ENCODE measurements around the gene TMPRSS4. TPM values are rescaled to one million over a fixed set of nuclear protein-coding genes. Genes with fewer than 3 reads are reported as not detected.

Gene TMPRSS4
- polyA plus RNA-seq, 1 of the 3 experiments (the other 2 are of a cell fraction) = not detected

GRCh38 chr11:118120793-118121192 is 43.9 kb downstream of the TMPRSS4 start:
- H3K36me3 ChIP-seq (replicated peaks in 1 of 2; ENCODE audit: control insufficient read depth in 1 of 2, insufficient read depth in 2 of 2, low read length in 1 of 2) = no peaks in the 10 kb centered on the region
- H3K4me3 ChIP-seq (ENCODE audit: low read depth in 2 of 2, low read length in 1 of 2) = no peak overlapping the region
- no peak for TF ChIP-seq USF2 (IDR thresholded peaks at IDR 0.05; ENCODE audit: borderline replicate concordance, low read depth, low read length)
- no peak for TF ChIP-seq MEF2A (IDR thresholded peaks at IDR 0.05; ENCODE audit: borderline replicate concordance, low read depth)
- no peak for TF ChIP-seq TEAD4 (IDR thresholded peaks at IDR 0.05; ENCODE audit: borderline replicate concordance, insufficient read depth)
- TF ChIP-seq EP300 (IDR thresholded peaks at IDR 0.05; ENCODE audit: borderline replicate concordance in 1 of 2, low read depth in 1 of 2, low read length in 1 of 2) = no peak
- no peak for TF ChIP-seq TAF1 (IDR thresholded peaks at IDR 0.05; ENCODE audit: borderline replicate concordance, low read depth, low read length)
- TF ChIP-seq CTCF (IDR thresholded peaks at IDR 0.05) = no peak
- no peak for TF ChIP-seq RCOR1 (IDR thresholded peaks at IDR 0.05; ENCODE audit: low read length)
- TF ChIP-seq MXI1 (IDR thresholded peaks at IDR 0.05; ENCODE audit: low read depth, low read length) = no peak
- no peak for TF ChIP-seq SIN3A (IDR thresholded peaks at IDR 0.05; ENCODE audit: borderline replicate concordance, low read depth, low read length)
- TF ChIP-seq NFIC (IDR thresholded peaks at IDR 0.05; ENCODE audit: borderline replicate concordance) = no peak
- TF ChIP-seq JUND (IDR thresholded peaks at IDR 0.05) = no peak
- no peak for TF ChIP-seq FOSL2 (IDR thresholded peaks at IDR 0.05; ENCODE audit: borderline replicate concordance, low read depth)
- no peak for TF ChIP-seq GATA2 (CRISPR knock-in tag; IDR thresholded peaks at IDR 0.05)
- TF ChIP-seq GABPA (IDR thresholded peaks at IDR 0.05; ENCODE audit: low read depth) = no peak
- no peak for TF ChIP-seq TCF12 (IDR thresholded peaks at IDR 0.05)
- no peak overlapping the region for H3K4me2 ChIP-seq
- H2AFZ ChIP-seq (ENCODE audit: low read depth) = no peak overlapping the region
- DNase-seq = no peak
- H3K27ac ChIP-seq (ENCODE audit: low read depth in 2 of 2, low read length in 1 of 2) = no peak overlapping the region
- H3K9me3 ChIP-seq = no peaks in the 10 kb centered on the region
- no peaks in the 10 kb centered on the region for H3K4me1 ChIP-seq (ENCODE audit: control insufficient read depth in 1 of 2, insufficient read depth in 2 of 2, low read depth in 1 of 2, low read length in 1 of 2)
- ChIA-PET CTCF (interaction anchor here (1.8 kb wide), 1 partner anchor 24 kb away, joined by 5 read pairs; no protein-coding TSS in a partner anchor), POLR2A (no interaction called here)
- no peak overlapping the region for H3K9ac ChIP-seq
- H3K9me2 ChIP-seq = no peaks in the 10 kb centered on the region
- H4K20me1 ChIP-seq (ENCODE audit: insufficient read depth) = no peaks in the 10 kb centered on the region
- 83% methylated on average over 1 of the region's 1 CpG for WGBS (ENCODE audit: low lambda C conversion rate)
- H3K27me3 ChIP-seq (ENCODE audit: insufficient read depth) = no peaks in the 10 kb centered on the region; the same call in 1 of the 2 replicates
- H3F3A ChIP-seq (replicated peaks; ENCODE audit: insufficient read depth) = no peaks in the 10 kb centered on the region
- no peaks in the 10 kb centered on the region for H3K79me2 ChIP-seq (ENCODE audit: insufficient read depth)

GRCh38 chr11:118124929-118125535 is 48.2 kb downstream of the TMPRSS4 start:
- Histone ChIP-seq H4K20me1 (ENCODE audit: insufficient read depth) (no peaks in the 10 kb centered on the region), H3K9ac (no peak overlapping the region), H3K27ac (ENCODE audit: low read depth in 2 of 2, low read length in 1 of 2) (no peak overlapping the region), H2AFZ (ENCODE audit: low read depth) (no peak overlapping the region), H3F3A (replicated peaks; ENCODE audit: insufficient read depth) (no peaks in the 10 kb centered on the region), H3K9me2 (no peaks in the 10 kb centered on the region), H3K36me3 (replicated peaks in 1 of 2; ENCODE audit: control insufficient read depth in 1 of 2, insufficient read depth in 2 of 2, low read length in 1 of 2) (no peaks in the 10 kb centered on the region), H3K4me1 (ENCODE audit: control insufficient read depth in 1 of 2, insufficient read depth in 2 of 2, low read depth in 1 of 2, low read length in 1 of 2) (no peaks in the 10 kb centered on the region), H3K9me3 (no peaks in the 10 kb centered on the region), H3K27me3 (ENCODE audit: insufficient read depth) (no peaks in the 10 kb centered on the region; the same call in 1 of the 2 replicates), H3K79me2 (ENCODE audit: insufficient read depth) (no peaks in the 10 kb centered on the region), H3K4me2 (no peak overlapping the region), H3K4me3 (ENCODE audit: low read depth in 2 of 2, low read length in 1 of 2) (no peak overlapping the region)
- WGBS (ENCODE audit: low lambda C conversion rate) = 70% methylated on average over 7 of the region's 8 CpGs
- CTCF ChIA-PET = interaction anchor here (1.0 kb wide), 1 partner anchor 46 kb away, joined by 3 read pairs; no protein-coding TSS in a partner anchor
- POLR2A ChIA-PET = interaction anchor here (0.7 kb wide), 2 partner anchors 72 to 308 kb away, joined by 3 read pairs; no protein-coding TSS in a partner anchor
- no peak for DNase-seq
- TF ChIP-seq RFX5 (IDR thresholded peaks at IDR 0.05; ENCODE audit: low read length) = no peak
- no peak for TF ChIP-seq ZBTB33 (IDR thresholded peaks at IDR 0.05; ENCODE audit: borderline replicate concordance, low read depth)
- TF ChIP-seq SIN3A (IDR thresholded peaks at IDR 0.05; ENCODE audit: borderline replicate concordance, low read depth, low read length) = no peak
- no peak for TF ChIP-seq CHD2 (IDR thresholded peaks at IDR 0.05; ENCODE audit: low read length, partially characterized antibody)
- TF ChIP-seq NFIC (IDR thresholded peaks at IDR 0.05; ENCODE audit: borderline replicate concordance) = no peak
- TF ChIP-seq NRF1 (IDR thresholded peaks at IDR 0.05; ENCODE audit: low read depth, low read length) = no peak
- TF ChIP-seq JUND (IDR thresholded peaks at IDR 0.05) = no peak
- no peak for TF ChIP-seq GABPA (IDR thresholded peaks at IDR 0.05; ENCODE audit: low read depth)
- no peak for TF ChIP-seq TEAD4 (IDR thresholded peaks at IDR 0.05; ENCODE audit: borderline replicate concordance, insufficient read depth)
- no peak for TF ChIP-seq IRF3 (IDR thresholded peaks at IDR 0.05; ENCODE audit: low read depth, low read length)
- TF ChIP-seq FOXM1 (IDR thresholded peaks at IDR 0.05; ENCODE audit: low read depth) = no peak
- TF ChIP-seq RXRA (IDR thresholded peaks at IDR 0.05; ENCODE audit: borderline replicate concordance, low read depth) = no peak

Data from SK-N-SH (cell line).